ENCODE results near the gene ARL8B.

- no peak for TF ChIP-seq CTCF (IDR thresholded peaks at IDR 0.05)
- no peak for TF ChIP-seq POLR2A (IDR thresholded peaks at IDR 0.05)
These were observed 11.9 kb downstream of the ARL8B start for GRCh38 chr3:5134019-5134391.
